HEK293 (cell line): ENCODE results near the gene SIL1.

Experiments used
- AEBP2 ChIP-seq: fragments of 450-650 bp; formaldehyde crosslinking; IDR thresholded peaks from 2 replicates; pipeline ENCODE4 v1.5.1; 2016; ENCODE audit warnings: missing biosample characterization, missing genetic modification characterization, borderline replicate concordance
- BCL11B ChIP-seq: fragments of 450-650 bp; formaldehyde crosslinking; IDR thresholded peaks from 2 replicates; pipeline ENCODE4 v1.5.1; 2016; ENCODE audit warnings: low read depth, missing biosample characterization, missing genetic modification characterization
- CTCF ChIP-seq: fragments of 450-650 bp; formaldehyde crosslinking; IDR thresholded peaks from 2 replicates; pipeline ENCODE4 v1.5.1; 2016; ENCODE audit warnings: missing biosample characterization, missing genetic modification characterization
- YY1 ChIP-seq: fragments of 450-650 bp; formaldehyde crosslinking; IDR thresholded peaks from 2 replicates; pipeline ENCODE4 v1.5.1; 2018; ENCODE audit warnings: missing biosample characterization, missing genetic modification characterization
- ZNF274 ChIP-seq, 2 experiments: fragments of 200-500 bp in 1 of 2; fragments of 450-650 bp in 1 of 2; sonication (Bioruptor generic) in 1 of 2; formaldehyde crosslinking in 1 of 2; IDR thresholded peaks; 2 replicates each; pipeline versions ENCODE4 v1.5.1 to v1.6.1; 2014 to 2016; ENCODE audit warnings: borderline replicate concordance in 1 of 2, inconsistent platforms in 1 of 2, low read length in 1 of 2, missing biosample characterization in 1 of 2, missing genetic modification characterization in 1 of 2
- ZNF48 ChIP-seq: fragments of 450-650 bp; formaldehyde crosslinking; IDR thresholded peaks from 2 replicates; pipeline ENCODE4 v1.5.1; 2016; ENCODE audit warnings: missing biosample characterization, missing genetic modification characterization
- ZNF544 ChIP-seq: fragments of 450-650 bp; formaldehyde crosslinking; IDR thresholded peaks from 2 replicates; pipeline ENCODE4 v1.5.0; 2017; ENCODE audit warnings: missing biosample characterization, missing genetic modification characterization
- ZNF621 ChIP-seq: fragments of 450-650 bp; formaldehyde crosslinking; IDR thresholded peaks from 2 replicates; pipeline ENCODE4 v1.5.1; 2017; ENCODE audit warnings: missing biosample characterization, missing genetic modification characterization
- ZNF629 ChIP-seq: fragments of 450-650 bp; formaldehyde crosslinking; IDR thresholded peaks from 2 replicates; pipeline ENCODE4 v1.5.1; 2017; ENCODE audit warnings: missing biosample characterization, missing genetic modification characterization
- ZNF76 ChIP-seq: fragments of 450-650 bp; formaldehyde crosslinking; IDR thresholded peaks from 2 replicates; pipeline ENCODE4; 2016; ENCODE audit warnings: low read depth, missing biosample characterization, missing genetic modification characterization, borderline replicate concordance
- ZNF791 ChIP-seq: fragments of 450-650 bp; formaldehyde crosslinking; IDR thresholded peaks from 2 replicates; pipeline ENCODE4 v1.5.1; 2016; ENCODE audit warnings: missing biosample characterization, missing genetic modification characterization
- ZSCAN16 ChIP-seq: fragments of 450-650 bp; formaldehyde crosslinking; IDR thresholded peaks from 2 replicates; pipeline ENCODE4 v1.5.1; 2016; ENCODE audit warnings: missing biosample characterization, missing genetic modification characterization

GRCh38 chr5:138968601-138969000, 229.6 kb downstream of the SIL1 start:
- TF ChIP-seq ZNF48 (no peak), CTCF (tag by site-specific recombination) (no peak), ZNF544 (tag by site-specific recombination) (no peak), ZNF76 (tag by site-specific recombination) (no peak), YY1 (tag by site-specific recombination) (no peak), AEBP2 (no peak), ZNF791 (tag by site-specific recombination) (no peak), ZNF621 (tag by site-specific recombination) (no peak), ZSCAN16 (no peak), ZNF629 (tag by site-specific recombination) (no peak), BCL11B (no peak), ZNF274 (IDR thresholded peaks at IDR 0.05; ENCODE audit: low read length) (no peak), ZNF274 (tag by site-specific recombination; IDR thresholded peaks at IDR 0.05; ENCODE audit: borderline replicate concordance) (no peak)
